Glomerular visceral epithelial cell (primary cell): Measurements from ENCODE around the gene VN1R5.
"Not testable (repeated sequence)": the region's sequence is repeated elsewhere in the genome, so short reads cannot be mapped to it uniquely, and the experiment has no call there.

ENCODE experiments used
- DNase-seq: peaks from one replicate; pipeline ENCODE4 v3.0.0-alpha.2; 2016; ENCODE audit errors: extremely low spot score

The VN1R5 gene

DNA sequence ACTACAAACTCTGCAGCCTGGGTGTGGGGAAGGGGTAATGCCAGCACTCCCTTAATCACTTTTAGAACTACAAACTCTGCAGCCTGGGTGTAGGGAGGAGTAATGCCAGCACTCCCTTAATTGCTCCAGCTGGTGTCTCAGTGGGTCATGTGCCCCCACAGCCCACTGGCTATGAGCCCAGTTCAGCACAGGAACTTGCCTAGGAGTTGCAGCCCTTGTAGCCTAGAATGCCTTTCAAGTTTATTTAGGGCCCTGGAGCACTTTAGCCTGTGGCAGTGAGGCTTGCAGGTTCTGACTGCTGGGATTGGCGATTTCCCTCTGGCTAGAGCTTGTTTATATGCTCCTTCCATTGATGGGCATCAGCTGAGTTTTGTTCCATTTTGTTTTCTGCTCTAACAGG lies 17.1 kb downstream of the VN1R5 start:
- no peak for DNase-seq

DNA sequence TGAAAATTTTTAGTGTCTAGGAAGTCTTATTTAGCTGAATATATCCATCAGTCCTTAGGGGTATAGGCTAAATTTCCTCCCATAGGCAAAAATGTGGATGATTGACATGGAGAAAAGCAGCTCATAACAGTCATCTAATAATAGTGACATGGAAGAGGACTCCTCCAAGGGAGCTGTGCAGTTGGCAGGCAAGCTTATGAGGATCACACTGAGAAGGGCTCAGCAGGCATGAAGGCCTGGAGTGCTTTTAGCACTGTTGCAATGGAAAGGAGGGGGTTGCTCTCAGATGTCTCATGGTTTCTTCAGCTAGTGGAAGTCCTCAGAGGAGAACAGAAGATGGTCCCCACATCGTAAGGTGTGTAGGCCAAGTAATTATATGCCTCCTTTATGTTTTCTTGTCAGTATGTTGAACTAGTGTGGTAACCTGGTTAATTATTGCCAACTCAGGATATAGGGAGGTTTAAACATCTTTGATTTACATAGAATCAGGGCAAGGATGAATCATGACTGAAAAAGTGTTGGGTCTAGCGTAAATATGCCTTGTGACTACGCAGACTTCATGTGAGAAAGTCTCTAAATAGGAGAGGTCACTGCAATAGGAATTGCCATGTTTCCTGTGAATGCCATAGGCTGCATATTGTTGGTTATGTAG lies 18.9 kb downstream of the VN1R5 start:
- peak; percentile 44 for DNase-seq

DNA sequence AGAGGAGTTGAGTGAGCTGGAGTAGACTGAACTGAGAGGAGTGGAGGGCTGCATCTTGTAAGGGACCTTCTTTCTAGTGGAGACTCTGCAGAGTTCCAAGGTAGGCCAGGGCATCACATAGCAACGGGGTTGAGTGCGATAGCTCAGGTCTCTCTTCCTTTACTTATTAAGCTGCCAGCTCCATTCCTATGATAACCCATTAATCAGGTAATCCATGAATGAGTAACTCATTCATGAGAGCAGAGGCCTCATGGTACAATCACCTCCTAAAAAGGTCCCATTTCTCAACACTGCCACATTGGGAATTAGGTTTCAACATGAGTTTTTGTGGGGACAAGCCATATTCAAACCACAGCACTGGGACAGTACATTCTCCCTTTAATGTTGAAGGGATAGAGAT lies 21.3 kb downstream of the VN1R5 start:
- DNase-seq = peak; percentile 30

DNA sequence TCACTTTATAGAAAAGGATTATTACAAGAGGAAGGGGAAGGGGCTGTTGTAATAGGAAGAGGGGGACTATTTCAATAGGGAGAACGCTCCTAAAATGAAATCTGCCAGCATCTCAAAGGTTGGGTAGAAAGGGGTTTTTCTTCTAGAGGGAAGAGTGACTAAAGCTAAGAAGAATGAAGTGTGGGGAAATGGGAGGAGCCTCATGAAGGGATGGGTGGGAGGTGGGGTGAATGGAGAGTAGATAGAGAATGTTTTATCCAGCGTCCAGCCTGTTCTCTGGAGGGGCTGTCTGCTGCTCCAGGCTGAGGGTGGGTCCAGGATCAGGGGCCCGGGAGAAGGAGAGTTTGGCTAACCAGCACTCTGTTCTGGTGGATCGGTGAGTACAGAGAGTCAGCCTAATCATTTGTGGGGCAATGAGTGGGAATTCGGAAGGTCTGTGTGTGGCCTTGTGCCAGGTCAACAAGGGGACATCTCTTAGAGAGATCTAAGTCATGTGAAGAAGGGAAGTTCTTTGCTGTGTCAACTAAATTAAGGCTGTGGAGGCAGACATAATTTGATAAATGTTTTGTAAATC lies 25.2 kb downstream of the VN1R5 start:
- DNase-seq = peak; percentile 20

DNA sequence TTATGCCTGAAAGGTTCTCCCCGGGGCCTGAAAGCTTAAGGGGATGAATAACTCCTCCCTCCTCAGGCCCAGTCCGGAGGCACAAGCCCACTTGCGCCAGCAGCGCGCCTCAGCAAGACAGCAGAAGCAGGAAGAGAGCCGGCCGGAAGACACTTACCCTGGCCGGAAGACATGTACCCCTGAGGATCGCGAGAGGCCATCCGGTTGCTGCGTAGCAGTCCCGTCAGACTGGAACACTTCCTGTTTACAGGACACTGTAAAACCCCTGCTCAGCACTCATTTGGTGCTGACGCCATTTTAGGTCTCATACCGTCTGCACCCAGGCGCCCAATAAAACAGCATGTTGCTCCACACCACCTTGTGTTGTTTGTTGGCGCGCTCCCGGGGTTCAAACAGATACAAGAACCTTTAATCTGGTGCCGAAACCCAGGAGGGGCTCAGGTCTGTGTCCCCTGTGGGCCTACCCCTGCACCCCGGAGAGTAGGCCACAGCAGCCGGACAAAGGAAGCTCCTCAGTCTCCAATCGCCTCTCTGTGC lies 30.3 kb downstream of the VN1R5 start:
- DNase-seq = no peak

DNA sequence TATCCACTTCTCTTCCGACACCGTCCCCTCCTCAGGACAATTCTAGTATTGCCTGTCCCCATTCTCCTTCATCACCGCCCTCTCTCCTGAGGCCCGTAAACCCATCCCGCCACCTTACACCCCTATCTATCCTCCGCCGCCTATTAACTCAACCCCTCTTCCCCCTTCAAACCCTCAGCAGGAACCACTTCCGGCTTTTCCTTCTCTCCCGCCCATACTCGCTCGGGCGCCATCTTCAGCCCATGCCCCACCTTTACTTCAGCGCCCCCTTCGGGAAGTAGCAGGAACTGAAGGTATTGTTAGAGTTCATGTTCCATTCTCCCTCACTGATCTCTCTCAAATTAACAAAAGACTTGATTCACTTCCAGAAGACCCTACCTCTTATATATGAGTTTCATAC lies 31.6 kb downstream of the VN1R5 start:
- DNase-seq = no peak

DNA sequence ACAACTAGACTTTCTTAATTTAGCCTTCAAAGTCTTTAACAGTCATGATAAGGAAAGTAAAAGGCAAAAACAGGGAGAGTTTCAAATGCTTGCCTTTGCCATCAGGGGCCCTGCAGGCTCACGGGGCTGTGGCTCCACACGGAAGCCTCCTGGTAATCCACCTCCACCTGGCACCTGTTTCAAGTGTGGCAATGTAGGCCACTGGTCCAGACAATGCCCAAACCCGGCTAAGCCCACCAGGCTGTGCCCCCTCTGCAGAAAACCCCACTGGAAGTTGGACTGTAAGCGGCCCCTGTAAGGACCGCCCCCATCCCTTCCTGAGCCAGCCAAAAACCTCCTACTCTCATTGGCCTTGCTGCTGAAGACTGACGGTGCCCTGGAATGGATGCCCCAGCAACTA lies 32.5 kb downstream of the VN1R5 start:
- no peak for DNase-seq

DNA sequence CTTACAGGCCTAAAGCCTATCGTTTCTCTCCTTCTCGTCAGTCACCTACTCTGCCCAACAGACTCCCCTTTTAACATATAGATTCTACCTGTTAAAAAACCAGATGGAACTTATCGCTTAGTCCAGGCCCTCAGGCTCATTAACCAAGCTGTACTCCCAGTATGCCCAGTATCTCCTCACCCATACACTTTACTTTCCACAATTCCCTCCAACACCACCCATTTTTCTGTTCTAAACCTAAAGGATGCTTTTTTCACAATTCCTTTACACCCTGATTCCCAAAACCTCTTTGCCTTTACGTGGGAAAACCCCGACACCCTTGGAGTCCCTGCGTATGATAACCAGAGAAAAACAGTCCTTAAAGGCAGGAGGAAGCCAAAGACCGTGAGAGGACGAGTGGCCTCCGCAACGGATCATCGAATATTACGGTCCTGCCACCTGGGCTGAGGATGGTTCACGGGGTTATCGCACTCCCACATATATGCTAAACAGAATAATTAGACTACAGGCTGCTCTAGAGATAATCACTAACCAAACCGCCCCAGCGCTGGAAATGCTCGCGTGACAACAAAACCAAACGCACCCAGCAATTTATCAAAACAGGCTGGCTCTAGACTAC lies 33.5 kb downstream of the VN1R5 start:
- not testable (repeated sequence) for DNase-seq

DNA sequence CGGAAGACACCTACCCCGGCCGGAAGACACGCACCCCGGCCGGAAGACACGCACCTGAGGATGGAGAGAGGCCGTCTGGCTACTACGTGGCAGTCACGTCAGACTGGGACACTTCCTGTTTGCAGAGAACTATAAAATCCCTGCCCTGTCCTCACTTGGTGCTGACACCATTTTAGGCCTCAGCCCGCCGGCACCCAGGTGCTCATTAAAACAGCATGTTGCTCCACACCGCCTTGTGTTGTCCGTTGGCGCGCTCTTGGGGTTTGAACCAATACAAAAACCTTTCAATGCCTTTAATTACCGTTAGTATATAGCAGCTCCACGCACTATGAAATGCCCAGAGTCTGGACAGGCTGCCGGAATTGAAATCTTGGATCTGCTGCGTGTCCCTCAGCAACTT lies 34.7 kb downstream of the VN1R5 start:
- DNase-seq = no peak

DNA sequence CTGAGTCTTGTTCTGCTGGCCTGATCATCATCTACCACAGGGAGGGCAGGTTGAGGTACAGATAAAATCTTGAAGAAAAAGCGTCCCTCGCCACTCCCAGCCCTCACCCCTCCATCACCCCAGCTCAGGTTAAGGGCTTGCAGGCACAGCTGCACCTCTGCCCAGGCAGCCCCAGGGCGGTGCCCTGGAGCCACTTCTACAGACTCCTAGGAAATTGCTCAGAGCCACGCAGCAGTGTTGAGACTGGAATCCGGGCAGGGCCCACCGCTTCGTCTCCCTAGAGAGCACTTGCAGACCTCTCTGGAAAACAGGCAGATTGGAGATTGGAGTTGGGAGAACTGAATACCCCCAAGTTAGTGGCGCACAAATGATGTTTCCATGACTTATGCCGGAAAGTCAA lies 35.3 kb downstream of the VN1R5 start:
- no peak for DNase-seq

DNA sequence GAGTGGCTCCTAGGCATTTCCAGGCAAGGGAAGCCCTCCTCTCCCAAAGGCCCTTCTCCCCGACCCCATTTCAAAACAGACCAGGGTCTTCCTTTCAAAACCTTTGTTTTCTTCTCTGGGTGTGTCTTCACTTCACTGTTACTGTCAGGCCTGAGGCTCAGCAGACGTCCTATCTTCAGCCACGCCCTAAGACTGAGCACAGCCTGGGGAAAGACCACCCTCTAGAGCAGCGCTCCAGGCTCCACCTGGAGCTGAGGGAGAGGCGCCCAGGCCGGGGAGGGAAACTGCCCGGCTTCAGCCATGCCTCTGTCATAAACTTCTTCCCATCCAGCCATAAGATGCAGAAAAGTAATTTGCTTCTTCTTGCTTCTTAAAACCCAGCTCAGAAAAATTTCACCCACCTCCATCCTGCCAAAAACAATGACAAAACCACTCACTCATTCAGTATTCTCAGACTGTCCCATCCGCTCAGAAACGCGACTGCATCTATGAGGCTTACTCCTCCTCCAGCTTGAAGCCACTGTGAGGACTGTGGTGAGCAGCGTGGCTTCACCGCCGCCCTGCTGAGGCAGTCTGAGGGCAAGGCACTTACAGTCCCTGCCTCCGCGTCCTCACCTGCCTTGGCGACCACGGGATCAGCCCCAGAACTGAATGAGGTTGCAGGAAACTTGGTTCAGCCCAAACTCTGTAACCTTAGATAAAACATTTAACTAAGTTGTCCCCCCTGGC lies 36.1 kb downstream of the VN1R5 start:
- DNase-seq = no peak

DNA sequence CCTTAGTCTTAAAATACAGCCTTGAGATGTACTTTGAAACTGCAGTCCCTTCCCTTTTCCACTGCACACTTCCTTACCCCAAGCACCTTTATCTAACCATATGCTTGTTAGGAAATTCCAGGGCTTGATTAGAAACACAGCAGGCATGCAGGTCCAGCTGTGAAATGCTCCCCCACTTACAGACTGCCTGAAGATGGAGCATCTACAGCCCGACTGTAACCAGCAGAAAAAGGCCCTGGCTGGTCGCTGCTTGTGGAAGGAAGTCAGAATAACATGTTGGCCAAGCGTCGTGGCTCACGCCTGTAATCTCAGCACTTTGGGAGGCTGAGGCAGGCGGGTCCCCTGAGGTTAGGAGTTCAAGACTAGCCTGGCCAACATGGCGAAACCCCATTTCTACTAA lies 37.2 kb downstream of the VN1R5 start:
- no peak for DNase-seq

DNA sequence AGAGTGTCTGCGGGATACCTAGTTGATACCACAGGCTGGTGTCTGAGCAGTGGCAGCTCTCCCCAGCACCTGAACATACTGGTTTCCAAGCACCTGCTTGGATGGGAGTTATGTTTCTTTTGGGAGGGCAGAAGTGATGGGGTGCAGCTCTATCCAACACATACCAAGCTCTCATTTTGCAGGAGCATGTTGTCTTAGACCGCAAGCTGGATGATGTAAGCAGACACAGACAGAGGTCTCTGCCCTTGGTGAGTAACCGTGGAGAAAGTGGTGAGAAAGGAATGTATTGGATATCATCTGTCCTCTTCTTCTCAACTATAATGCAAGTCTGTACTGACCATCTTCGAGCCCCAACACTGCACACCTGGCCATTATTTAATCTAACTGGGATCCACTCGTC lies 38.4 kb downstream of the VN1R5 start:
- peak; percentile 71 for DNase-seq

DNA sequence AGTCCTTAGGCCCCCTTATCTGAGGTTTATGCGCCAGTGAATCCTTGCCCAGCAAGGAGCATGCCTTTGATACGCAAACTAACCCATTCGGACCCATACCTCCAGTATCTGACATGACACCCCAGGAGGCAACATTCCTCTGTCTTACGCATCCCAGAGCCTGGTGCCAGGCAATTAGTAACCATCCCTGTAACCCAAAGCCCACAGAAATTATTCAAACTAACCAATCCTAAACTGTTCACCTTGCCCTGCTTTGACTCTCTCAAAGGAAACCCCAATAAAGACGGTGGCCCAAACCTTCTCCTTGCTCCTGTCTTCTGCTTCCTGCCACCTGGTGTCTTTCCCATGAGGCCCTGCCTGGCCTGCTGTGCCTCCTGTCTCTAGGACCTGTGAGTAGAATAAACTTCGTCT lies 39.4 kb downstream of the VN1R5 start:
- DNase-seq = peak; percentile 77

DNA sequence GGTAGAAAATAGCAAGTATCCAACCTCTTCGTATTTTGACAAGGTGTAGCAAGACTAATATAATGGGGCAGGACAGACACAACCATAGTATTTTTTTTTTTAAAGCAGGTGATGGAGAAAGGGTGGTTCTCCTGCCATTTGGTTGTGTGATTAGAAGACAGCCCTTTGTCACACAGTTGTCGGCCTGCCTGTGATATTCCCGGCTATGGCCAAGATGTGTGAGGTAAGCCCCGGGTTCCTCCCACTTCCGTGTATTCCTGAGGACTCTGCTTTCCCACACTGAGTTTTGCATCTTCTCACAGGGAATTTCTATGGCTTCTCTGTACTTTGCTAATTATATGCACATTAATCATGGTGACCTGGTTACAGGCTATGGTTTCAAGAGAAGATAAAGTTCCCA lies 39.9 kb downstream of the VN1R5 start:
- peak; percentile 18 for DNase-seq

DNA sequence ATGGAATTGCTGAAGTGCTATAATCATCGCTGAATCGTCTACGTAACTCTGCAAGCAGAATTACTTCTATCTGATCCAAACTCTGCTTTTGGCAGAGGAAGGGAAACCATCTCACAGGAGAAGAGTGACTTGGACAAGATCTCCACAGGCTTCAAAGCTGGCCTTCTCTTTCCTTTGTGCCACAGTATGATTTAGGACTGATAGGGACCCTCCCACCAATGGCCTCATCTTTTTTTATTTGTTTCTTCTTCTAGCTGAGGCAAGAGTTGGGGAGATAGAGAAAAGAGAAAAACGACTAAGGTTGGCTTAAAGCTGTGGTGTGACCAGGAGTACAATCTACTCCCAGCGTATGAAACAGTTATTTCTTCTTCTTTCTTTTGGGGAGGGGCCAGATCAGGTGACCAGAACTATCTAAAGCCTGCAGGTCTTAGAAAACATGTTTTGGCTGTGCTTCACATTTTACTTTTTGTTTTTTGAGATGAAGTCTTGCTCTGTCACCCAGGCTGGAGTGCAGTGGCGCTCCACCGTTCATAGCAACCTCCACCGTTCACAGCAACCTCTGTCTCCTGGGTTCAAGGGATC lies 40.8 kb downstream of the VN1R5 start:
- no peak for DNase-seq

DNA sequence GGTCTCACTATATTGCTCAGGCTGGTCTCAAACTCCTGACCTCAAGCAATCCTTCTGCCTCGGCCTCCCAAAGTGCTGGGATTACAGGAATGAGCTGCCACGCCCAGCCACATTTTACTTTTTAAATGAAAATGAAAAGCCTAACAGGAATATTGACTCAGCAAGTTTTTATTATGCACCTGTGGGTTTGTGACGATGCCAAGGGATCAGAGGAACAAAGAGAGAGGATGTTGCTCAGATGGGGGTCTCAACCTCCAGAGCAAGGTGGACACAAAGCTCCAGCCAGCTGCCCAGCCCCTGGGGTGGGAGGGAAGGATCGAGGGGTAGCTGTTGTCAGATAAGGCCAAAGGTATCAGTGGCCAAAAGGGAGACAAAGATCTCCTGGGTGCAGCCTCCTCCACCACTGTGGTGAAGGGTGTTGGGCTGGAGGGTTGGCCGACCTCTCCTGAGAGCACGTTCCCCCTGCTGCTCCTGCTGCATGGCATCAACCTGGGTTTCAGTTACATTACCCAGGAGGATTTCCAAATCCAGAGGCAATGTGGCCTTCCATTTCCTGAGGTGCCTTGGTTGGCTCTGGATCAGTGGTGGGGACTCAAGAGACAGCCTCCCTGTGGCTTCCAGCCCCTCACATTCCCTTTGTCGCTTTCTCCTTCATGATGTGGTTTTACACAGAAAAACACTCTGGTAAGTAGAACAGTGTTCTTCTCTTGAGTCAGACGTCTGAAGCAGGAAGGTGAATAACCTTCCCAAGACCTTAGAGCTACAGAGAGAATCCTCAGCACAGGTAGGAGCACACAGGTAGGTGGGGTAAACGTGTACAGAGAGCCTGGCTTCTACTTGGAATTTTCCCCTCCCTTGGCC lies 41.6 kb downstream of the VN1R5 start:
- no peak for DNase-seq

DNA sequence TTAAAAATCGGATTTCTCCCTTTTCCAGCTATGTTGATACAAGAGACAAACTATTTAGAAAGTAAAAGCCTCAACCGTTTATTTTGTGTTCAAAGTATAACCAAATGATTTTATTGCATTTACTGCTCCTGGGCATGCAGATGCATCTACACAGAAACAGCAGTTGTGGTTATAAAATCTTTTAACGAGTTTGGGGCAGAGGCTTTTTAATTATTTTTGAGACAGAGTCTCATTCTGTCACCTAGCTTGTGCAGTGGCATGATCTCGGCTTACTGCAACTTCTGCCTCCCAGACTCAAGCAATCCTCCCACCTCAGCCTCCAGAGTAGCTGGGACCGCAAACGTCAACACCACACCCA lies 42.2 kb downstream of the VN1R5 start:
- no peak for DNase-seq

DNA sequence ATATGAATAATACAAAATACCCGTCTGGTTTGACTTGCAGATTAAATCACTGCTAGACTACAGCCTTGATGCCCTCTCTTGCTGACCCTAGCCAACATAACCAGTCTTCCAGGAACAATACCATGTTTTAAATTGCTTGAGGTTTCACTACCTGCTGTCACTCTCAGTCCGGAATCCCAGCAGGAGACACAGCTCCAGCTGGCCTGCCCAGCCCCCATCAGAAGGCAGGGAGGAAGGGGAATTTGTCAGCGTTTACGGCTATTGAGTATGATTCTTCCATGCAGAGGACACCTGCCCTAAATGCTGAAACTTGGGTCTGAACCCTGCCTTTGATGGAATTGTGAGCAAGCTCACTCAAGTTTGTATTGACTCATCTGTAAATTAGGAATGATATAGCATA lies 42.8 kb downstream of the VN1R5 start:
- DNase-seq = no peak

DNA sequence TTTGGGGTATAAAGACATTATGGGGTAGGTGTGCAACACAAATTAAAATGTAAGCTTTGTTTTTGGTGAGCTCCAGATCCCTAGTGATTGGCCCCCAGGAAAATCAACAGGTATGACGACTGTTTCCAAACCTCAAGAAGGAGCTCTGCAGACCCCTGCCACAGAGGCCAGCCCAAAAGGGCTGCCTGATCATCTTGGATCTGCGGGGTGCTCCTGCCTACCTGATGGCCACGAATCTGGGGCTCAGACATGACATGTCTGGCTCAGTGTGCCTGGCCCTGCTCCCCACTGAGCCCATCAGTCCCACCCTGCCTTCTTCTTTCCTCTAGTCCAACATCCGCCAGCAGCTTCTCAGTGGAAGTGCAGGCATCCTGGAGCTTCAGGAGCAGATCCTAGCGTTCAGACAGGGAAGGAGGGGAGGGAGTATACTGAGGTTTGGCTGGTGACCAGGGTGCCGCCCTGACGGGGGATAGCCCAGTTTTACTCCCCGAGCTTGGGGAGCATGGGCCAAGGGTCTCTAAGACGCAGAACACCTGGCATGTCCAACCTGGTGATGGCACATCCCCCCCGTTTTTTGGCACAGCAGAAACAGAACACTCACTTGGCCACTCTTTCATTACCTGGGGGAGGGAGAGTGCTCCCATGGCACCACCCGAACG lies 44.0 kb downstream of the VN1R5 start:
- no peak for DNase-seq
